Subcutaneous adipose tissue (tissue), 4 donors: Measurements from ENCODE around the gene SUSD1. TPM values are rescaled to one million over a fixed set of nuclear protein-coding genes. Genes with fewer than 3 reads are reported as not detected.

Source experiments
- CTCF ChIP-seq: fragments of 450-650 bp; IDR thresholded peaks from one replicate; pipeline ENCODE4 v1.5.1; 2016; ENCODE audit warnings: low read depth, mild to moderate bottlenecking, control low read depth, antibody characterized with exemption, moderate library complexity
- total RNA-seq, 4 donors: library from RNA; depleted of rRNA; stranded (reverse); fragments of >200 nt; gene quantifications; one replicate each; pipeline ENCODE4 v1.1.0, GENCODE V29; 2016

Gene SUSD1
- total RNA-seq, 4 donors from 2014 or later = 8.4 to 24.6 (median 16.3) TPM

DNA sequence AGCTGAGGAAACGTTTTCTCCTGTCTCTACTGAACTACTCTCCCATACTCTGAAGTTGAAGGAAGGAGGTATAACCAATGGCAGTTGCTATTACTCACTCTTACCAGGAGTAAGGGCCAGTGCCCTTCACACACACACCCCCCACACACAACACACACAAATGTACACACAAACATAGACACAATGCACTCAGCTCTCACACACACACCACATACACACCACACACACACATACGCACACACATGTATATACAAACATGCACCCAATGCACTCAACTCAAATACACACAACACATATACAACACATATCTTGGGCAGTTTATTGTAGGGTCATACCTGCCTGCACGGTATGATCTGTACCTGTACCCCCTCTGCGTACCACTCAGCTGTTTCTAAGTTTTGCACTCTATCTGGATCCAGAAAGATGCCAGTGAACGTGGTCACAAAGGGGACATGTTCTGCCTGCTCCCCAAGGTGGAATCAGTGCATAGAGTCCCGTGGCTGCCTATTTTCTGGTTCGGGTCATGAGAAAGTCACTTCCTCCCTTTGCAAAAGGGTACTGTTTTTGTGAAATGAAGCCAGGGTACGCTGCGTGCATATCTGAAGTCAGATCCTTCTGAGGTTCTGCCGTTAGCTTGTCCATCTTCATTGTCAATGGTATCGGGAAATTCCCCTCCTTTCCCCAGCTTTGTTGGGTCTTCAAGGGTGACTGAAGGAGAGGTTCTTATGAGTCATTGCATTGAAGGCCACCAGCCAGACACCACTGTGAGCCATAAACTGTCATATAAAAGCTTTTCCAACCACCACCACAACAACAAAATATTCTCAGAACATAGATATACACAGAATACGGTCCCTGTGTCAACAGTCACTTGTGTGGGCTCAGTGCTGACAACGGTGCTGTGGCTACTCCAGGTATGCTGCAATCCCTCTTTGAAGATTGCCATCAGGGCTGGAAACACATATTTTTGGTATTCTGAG, 146.6 kb downstream of the SUSD1 start:
- TF ChIP-seq CTCF = no peak

DNA sequence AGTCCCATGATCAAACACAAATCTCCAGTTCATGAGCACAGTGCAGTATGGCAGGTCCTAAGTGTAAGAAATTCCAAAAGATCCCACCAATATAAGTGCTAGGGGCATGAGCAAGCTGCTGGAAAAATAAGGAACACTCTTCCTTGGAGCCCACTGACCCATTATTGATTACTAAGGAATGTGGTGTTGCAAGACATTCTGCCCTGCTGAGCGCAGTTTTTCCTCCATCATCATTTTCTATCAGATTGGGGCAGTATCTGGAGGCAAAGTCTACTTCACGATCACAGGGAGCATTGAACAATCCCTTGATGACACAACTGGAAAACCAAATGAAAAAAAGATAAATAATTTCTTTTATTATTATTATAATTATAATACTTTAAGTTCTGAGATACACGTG, 149.2 kb downstream of the SUSD1 start:
- TF ChIP-seq CTCF = no peak

- TF ChIP-seq CTCF = no peak
These were observed 153.4 kb downstream of the SUSD1 start for GRCh38 chr9:112021742-112022141.

- TF ChIP-seq CTCF = no peak
These were observed 154.2 kb downstream of the SUSD1 start for GRCh38 chr9:112020680-112021596.

DNA sequence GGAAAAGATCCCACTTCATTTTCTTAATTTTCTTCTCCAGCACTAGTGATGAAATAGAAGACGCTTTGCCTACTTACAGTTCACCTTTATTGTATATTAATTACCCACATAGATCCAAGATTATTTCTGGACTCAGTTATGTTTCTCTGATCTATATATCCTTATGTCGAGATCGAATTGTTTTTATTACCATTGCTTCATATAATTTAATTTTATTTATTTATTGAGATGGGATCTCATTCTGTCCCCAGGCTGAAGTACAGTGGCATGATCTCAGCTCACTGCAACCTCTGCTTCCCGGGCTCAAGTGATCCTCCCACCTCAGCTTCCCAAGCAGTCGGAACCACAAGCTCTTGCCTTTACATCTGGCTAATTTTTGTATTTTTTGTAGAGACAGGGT, 157.2 kb downstream of the SUSD1 start:
- no peak for TF ChIP-seq CTCF

- no peak for TF ChIP-seq CTCF
These were observed 159.4 kb downstream of the SUSD1 start for GRCh38 chr9:112015736-112016135.

DNA sequence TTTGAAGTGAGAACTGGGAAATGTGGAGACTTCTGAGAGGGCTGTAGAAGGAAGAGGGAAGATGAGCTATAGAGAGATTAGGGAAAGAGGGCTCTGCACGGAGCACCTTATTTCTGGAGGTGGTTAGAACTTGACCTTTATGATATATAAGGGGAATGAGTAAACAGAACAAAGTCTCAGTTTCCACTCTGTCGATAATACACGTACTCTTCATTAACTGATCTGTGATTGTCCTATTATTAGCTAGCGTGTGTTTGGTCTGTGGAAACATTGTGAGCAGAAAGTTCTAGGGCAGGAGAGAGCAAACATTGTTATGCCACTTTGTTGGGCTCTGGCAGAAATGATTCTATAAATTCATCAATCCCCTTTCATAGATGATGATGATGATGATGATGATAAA, 159.9 kb downstream of the SUSD1 start:
- TF ChIP-seq CTCF = no peak
